Transverse colon (tissue), 4 donors: ENCODE data around the gene OLFML1. TPM values are rescaled to one million over a fixed set of nuclear protein-coding genes. Genes with fewer than 3 reads are reported as not detected.
"Not testable (repeated sequence)": the region's sequence is repeated elsewhere in the genome, so short reads cannot be mapped to it uniquely, and the experiment has no call there.

Source experiments
- DNase-seq: peaks from one replicate; pipeline ENCODE4 v3.0.0-alpha.2; 2019
- H3K27ac ChIP-seq, 4 donors: fragments of 200-600 bp; sonication (generic); 2 replicates each; pipeline ENCODE4 v1.5.1; 2016 to 2018; ENCODE audit warnings: inconsistent platforms in 4 of 4
- H3K27me3 ChIP-seq: fragments of 200-600 bp; sonication (generic); 2 replicates; pipeline ENCODE4 v1.5.1; 2017; ENCODE audit warnings: inconsistent platforms
- H3K36me3 ChIP-seq, 4 donors: fragments of 200-600 bp; sonication (generic); 2 replicates each; pipeline ENCODE4 v1.5.1; 2017 to 2019; ENCODE audit warnings: inconsistent platforms in 4 of 4
- H3K4me1 ChIP-seq, 4 donors: fragments of 200-600 bp; sonication (generic); 2 replicates each; pipeline ENCODE4 v1.5.1; 2017 to 2020; ENCODE audit warnings: inconsistent platforms in 4 of 4
- H3K4me3 ChIP-seq, 4 donors: fragments of 200-600 bp; sonication (generic); 1 replicate in 1 of 4; 2 replicates in 3 of 4; pipeline versions ENCODE4 v1.5.1 to v1.6.1; 2017 to 2019; ENCODE audit warnings: inconsistent platforms in 4 of 4
- H3K9me3 ChIP-seq, 2 donors: fragments of 200-600 bp; sonication (generic); 2 replicates each; pipeline ENCODE4 v1.5.1; 2017 to 2019; ENCODE audit warnings: inconsistent platforms in 2 of 2
- EP300 ChIP-seq: sonication (generic); formaldehyde crosslinking; IDR thresholded peaks from one replicate; pipeline ENCODE4 v1.6.1; 2017; ENCODE audit warnings: antibody characterized with exemption, low read depth
- POLR2A ChIP-seq: fragments of 450-650 bp; IDR thresholded peaks from one replicate; pipeline ENCODE4 v1.6.1; 2016; ENCODE audit warnings: antibody characterized with exemption, mild to moderate bottlenecking, moderate library complexity
- POLR2AphosphoS5 ChIP-seq, 3 donors: sonication (generic); formaldehyde crosslinking; IDR thresholded peaks; one replicate each; pipeline ENCODE4 v1.6.1; 2016; ENCODE audit warnings: antibody characterized with exemption in 3 of 3
- WGBS, 2 donors: methylation state at CpG; one replicate each; pipeline ENCODE4 v1.1.5; 2018; ENCODE audit warnings: low coverage in 1 of 2; 5-methylcytosine and 5-hydroxymethylcytosine counted together
- in situ Hi-C, 4 donors: fragments of 200-750 bp; cut with MboI; loops; one replicate each; pipeline versions ENCODE4 v1.15.0 to v1.15.1; 2017; ENCODE audit warnings: low sequenced_read_pairs in 3 of 4, low pct_ligation_motif_present in 1 of 4, low pct_unique_long_range_greater_than_20kb in 1 of 4
- intact Hi-C: fragments of 100-400 bp; cut with DNase I; formaldehyde crosslinking; loops from one replicate; pipeline ENCODE4 v1.15.1; 2023; ENCODE audit warnings: low total_unique reads
- total RNA-seq, 4 donors: library from RNA; depleted of rRNA; stranded (reverse); fragments of >200 nt; gene quantifications; one replicate each; pipeline ENCODE4 v1.1.0, GENCODE V29; 2016
- TF ChIP-seq, protein P1 (sequence below), 5 experiments: fragments of 200-600 bp in 3 of 5; fragments of 450-650 bp in 2 of 5; sonication (generic) in 3 of 5; IDR thresholded peaks; 1 replicate in 2 of 5; 2 replicates in 3 of 5; pipeline ENCODE4 v1.5.1; 2016 to 2017; ENCODE audit warnings: antibody characterized with exemption in 5 of 5, inconsistent platforms in 3 of 5, mild to moderate bottlenecking in 2 of 5, moderate library complexity in 1 of 5

The OLFML1 gene
- total RNA-seq, 4 donors from 2014 or later: 0.20 to 4.8 (median 2.6) TPM; not detected in 1

DNA sequence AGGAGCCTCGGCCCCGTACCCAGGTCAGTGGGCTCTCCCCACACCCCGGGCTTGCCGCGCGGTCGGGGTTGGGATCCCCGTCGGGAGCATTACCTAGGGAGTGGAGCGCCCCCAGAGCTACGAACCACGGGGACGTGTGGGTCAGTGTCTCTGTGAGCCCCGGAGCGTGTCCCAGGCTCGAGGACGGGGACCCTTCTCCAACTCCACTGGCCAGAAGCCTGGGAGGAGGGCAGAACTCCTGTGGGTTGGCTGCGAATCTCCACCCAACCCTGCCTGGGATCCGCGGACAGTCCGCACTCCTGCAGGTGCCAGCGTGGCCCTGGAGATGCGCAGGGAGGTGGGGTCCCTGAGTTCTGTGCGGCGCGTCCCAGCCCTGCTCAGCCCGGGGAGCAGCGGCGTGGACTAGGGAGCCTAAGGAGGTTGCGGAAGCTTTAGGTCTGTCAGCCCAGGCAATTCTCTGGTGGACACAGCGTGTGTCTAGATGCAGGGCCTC is 28.8 kb downstream of the OLFML1 start:
- H3K4me1 ChIP-seq: peaks cover 12 to 36% (median 23%) of the 10 kb centered on the region in 4 donors
- in situ Hi-C loops: no loop called here
- H3K27ac ChIP-seq: peak overlapping the region; percentile 88 to 93 (median 89)
- peak; percentile 54 for DNase-seq
- H3K27me3 ChIP-seq: no peaks in the 10 kb centered on the region
- H3K36me3 ChIP-seq: no peaks in the 10 kb centered on the region
- no peaks in the 10 kb centered on the region for H3K9me3 ChIP-seq
- TF ChIP-seq, protein P1, sequence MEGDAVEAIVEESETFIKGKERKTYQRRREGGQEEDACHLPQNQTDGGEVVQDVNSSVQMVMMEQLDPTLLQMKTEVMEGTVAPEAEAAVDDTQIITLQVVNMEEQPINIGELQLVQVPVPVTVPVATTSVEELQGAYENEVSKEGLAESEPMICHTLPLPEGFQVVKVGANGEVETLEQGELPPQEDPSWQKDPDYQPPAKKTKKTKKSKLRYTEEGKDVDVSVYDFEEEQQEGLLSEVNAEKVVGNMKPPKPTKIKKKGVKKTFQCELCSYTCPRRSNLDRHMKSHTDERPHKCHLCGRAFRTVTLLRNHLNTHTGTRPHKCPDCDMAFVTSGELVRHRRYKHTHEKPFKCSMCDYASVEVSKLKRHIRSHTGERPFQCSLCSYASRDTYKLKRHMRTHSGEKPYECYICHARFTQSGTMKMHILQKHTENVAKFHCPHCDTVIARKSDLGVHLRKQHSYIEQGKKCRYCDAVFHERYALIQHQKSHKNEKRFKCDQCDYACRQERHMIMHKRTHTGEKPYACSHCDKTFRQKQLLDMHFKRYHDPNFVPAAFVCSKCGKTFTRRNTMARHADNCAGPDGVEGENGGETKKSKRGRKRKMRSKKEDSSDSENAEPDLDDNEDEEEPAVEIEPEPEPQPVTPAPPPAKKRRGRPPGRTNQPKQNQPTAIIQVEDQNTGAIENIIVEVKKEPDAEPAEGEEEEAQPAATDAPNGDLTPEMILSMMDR (IDR thresholded peaks at IDR 0.05): no peak
- TF ChIP-seq POLR2AphosphoS5 (IDR thresholded peaks at IDR 0.05): no peak
- no peak for TF ChIP-seq POLR2A
- no peak for TF ChIP-seq EP300
- H3K4me3 ChIP-seq: peak overlapping the region; percentile 55 to 67 (median 60)
- intact Hi-C loops: no loop called here
- 0% methylated on average over 1 of the region's 31 CpGs; no CpG with 5 or more reads in 1 of the 2 donors for WGBS, 2 donors

DNA sequence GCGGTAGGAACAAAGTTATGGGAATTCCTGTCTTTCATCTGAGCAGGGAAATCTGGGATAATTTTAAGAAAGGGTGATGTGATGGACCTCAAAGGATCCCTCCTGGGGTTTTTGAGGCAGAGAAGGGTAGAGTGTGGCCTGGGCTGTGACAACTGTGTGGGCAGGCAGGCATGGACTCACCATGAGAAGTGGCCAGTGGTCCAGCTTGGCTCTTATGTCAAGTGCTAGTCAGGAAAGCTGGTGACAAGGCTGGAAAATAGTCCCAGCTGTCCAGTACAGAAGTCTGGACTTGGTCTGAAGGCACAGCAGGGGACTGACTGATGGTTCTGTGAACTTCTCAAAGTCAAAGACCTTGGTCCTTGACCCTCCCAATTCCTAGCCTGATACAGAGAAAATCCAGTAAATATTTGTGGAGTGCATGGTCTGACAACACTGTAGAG is 30.2 kb downstream of the OLFML1 start:
- H3K27me3 ChIP-seq: no peaks in the 10 kb centered on the region
- no peak for DNase-seq
- H3K4me1 ChIP-seq: peaks cover 12 to 36% (median 23%) of the 10 kb centered on the region in 4 donors
- WGBS, 2 donors: 76 to 89% methylated on average over 1 of the region's 1 CpG
- TF ChIP-seq POLR2AphosphoS5 (IDR thresholded peaks at IDR 0.05): no peak
- TF ChIP-seq POLR2A: no peak
- TF ChIP-seq, protein P1 (IDR thresholded peaks at IDR 0.05): no peak
- no peak for TF ChIP-seq EP300
- no peaks in the 10 kb centered on the region for H3K9me3 ChIP-seq
- no peak overlapping the region for H3K4me3 ChIP-seq
- no peaks in the 10 kb centered on the region for H3K36me3 ChIP-seq
- intact Hi-C loops: no loop called here
- in situ Hi-C loops: no loop called here
- no peak overlapping the region for H3K27ac ChIP-seq

DNA sequence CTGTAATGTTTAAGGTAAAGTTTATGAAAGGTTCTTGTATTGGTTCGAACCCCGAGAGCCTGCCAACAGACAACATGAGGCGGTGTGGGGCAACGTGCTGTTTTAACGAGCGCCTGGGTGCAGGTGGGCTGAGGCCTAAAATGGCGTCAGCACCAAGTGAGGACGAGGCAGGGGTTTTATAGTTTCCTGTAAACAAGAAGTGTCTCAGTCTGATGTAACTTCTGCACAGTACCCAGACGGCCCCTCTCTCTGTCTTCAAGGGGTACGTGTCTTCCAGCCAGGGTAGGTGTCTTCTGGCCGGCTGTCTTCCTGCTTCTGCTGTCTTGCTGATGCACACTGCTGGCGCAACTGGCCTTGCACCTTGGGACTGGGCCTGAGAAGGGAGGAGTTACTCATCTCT is 31.2 kb downstream of the OLFML1 start:
- Histone ChIP-seq H3K27me3 (no peaks in the 10 kb centered on the region), H3K4me3 (no peak overlapping the region), H3K27ac (no peak overlapping the region), H3K9me3 (no peaks in the 10 kb centered on the region), H3K36me3 (no peaks in the 10 kb centered on the region), H3K4me1 (peaks cover 12 to 33% (median 19%) of the 10 kb centered on the region in 4 donors)
- TF ChIP-seq, protein P1 (IDR thresholded peaks at IDR 0.05): no peak
- TF ChIP-seq EP300: no peak
- no peak for TF ChIP-seq POLR2A
- no peak for TF ChIP-seq POLR2AphosphoS5 (IDR thresholded peaks at IDR 0.05)
- no peak for DNase-seq
- in situ Hi-C loops: no loop called here
- 84 to 94% methylated on average over 8 to 12 of the region's 12 CpGs for WGBS, 2 donors
- intact Hi-C loops: no loop called here

DNA sequence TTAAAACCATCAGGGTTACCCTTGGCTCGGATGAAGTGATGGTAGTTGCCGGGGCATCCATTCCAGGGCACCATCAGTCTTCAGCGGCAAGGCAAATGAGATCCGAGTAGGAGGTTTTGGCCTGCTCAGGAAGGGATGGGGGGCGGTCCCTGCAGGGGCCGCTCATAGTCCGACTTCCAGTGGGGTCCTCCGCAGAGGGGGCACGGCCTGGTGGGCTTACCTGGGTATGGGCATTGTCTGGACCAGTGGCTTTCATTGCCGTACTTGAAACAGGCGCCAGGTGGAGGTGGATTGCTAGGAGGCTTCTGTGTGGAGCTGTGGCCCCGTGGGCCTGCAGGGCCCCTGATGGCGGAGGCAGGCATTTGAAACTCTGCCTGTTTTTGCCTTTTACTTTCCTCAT is 32.4 kb downstream of the OLFML1 start:
- H3K9me3 ChIP-seq, H3K36me3 ChIP-seq, H3K27ac ChIP-seq, H3K27me3 ChIP-seq, in situ Hi-C loops, DNase-seq, H3K4me3 ChIP-seq, intact Hi-C loops: not testable (repeated sequence)
- peaks cover 4 to 26% (median 9%) of the 10 kb centered on the region in 4 donors for H3K4me1 ChIP-seq
- 97% methylated on average over 13 of the region's 13 CpGs; no CpG with 5 or more reads in 1 of the 2 donors for WGBS, 2 donors
